HEK293 (cell line): ENCODE data around the gene TFDP1.

ENCODE experiments used
- CTCF ChIA-PET: fragments of 350-600 bp; formaldehyde crosslinking; extraction: SDS; loops from one replicate; lab custom pipeline; 2021; ENCODE audit warnings: antibody characterized with exemption; lab: Yijun Ruan, JAX
- POLR2A ChIA-PET: fragments of 300-600 bp; formaldehyde crosslinking; extraction: SDS; loops from one replicate; lab custom pipeline; 2020; ENCODE audit warnings: antibody characterized with exemption, inconsistent platforms; lab: Yijun Ruan, JAX
- H3K27ac ChIP-seq: fragments of 200-500 bp; sonication (Bioruptor generic); 2 replicates; pipeline ENCODE4 v1.5.1; 2014; ENCODE audit warnings: low read depth, low read length, control low read depth, inconsistent platforms; ENCODE audit errors: extremely low read depth
- H3K36me3 ChIP-seq, 2 experiments: fragments of 200-500 bp in 1 of 2; sonication (Bioruptor generic) in 1 of 2; 1 replicate in 1 of 2; 2 replicates in 1 of 2; pipeline ENCODE4 v1.5.1; 2014 to 2017; ENCODE audit warnings: inconsistent platforms in 2 of 2, low read length in 2 of 2; ENCODE audit not compliant: control insufficient read depth in 2 of 2, insufficient read depth in 1 of 2
- H3K4me1 ChIP-seq: fragments of 200-500 bp; sonication (Bioruptor generic); 2 replicates; pipeline ENCODE4 v1.5.1; 2014; ENCODE audit warnings: mild to moderate bottlenecking, low read length, inconsistent platforms; ENCODE audit not compliant: control insufficient read depth, insufficient read depth
- H3K4me3 ChIP-seq: 2 replicates; pipeline ENCODE4 v1.5.1; 2011; ENCODE audit warnings: low read depth, mild to moderate bottlenecking, control low read depth, low read length, moderate library complexity
- H3K9me3 ChIP-seq: fragments of 200-500 bp; sonication (Bioruptor generic); 2 replicates; pipeline ENCODE4 v1.5.1; 2014; ENCODE audit warnings: low read depth, low read length, inconsistent platforms; ENCODE audit not compliant: control insufficient read depth, insufficient read depth
- BCL11A ChIP-seq: fragments of 450-650 bp; formaldehyde crosslinking; IDR thresholded peaks from 2 replicates; pipeline ENCODE4 v1.5.1; 2016; ENCODE audit warnings: low read depth, missing biosample characterization, missing genetic modification characterization
- GFI1B ChIP-seq: fragments of 450-650 bp; formaldehyde crosslinking; IDR thresholded peaks from 2 replicates; pipeline ENCODE4 v1.5.1; 2016; ENCODE audit warnings: missing biosample characterization, missing genetic modification characterization
- ZNF121 ChIP-seq: fragments of 450-650 bp; formaldehyde crosslinking; IDR thresholded peaks from 2 replicates; pipeline ENCODE4 v1.5.1; 2016; ENCODE audit warnings: missing biosample characterization, missing genetic modification characterization
- ZNF155 ChIP-seq: fragments of 450-650 bp; formaldehyde crosslinking; IDR thresholded peaks from 2 replicates; pipeline ENCODE4 v1.5.1; 2016; ENCODE audit warnings: missing biosample characterization, missing genetic modification characterization
- ZNF211 ChIP-seq: fragments of 450-650 bp; formaldehyde crosslinking; IDR thresholded peaks from 2 replicates; pipeline ENCODE4 v1.5.1; 2016; ENCODE audit warnings: low read depth, missing biosample characterization, missing genetic modification characterization
- ZNF501 ChIP-seq: fragments of 450-650 bp; formaldehyde crosslinking; IDR thresholded peaks from 2 replicates; pipeline ENCODE4 v1.5.1; 2016; ENCODE audit warnings: missing biosample characterization, missing genetic modification characterization
- ZNF510 ChIP-seq: fragments of 450-650 bp; formaldehyde crosslinking; IDR thresholded peaks from 2 replicates; pipeline ENCODE4 v1.5.1; 2018; ENCODE audit warnings: mild to moderate bottlenecking, missing genetic modification characterization, missing biosample characterization; ENCODE audit not compliant: insufficient replicate concordance
- ZNF529 ChIP-seq: fragments of 450-650 bp; formaldehyde crosslinking; IDR thresholded peaks from 2 replicates; pipeline ENCODE4 v1.5.1; 2017; ENCODE audit warnings: missing genetic modification characterization, missing biosample characterization; ENCODE audit not compliant: insufficient replicate concordance
- ZNF558 ChIP-seq: fragments of 450-650 bp; formaldehyde crosslinking; IDR thresholded peaks from 2 replicates; pipeline ENCODE4 v1.5.1; 2016; ENCODE audit warnings: missing biosample characterization, missing genetic modification characterization
- ZNF837 ChIP-seq: fragments of 450-650 bp; formaldehyde crosslinking; IDR thresholded peaks from 2 replicates; pipeline ENCODE4 v1.5.1; 2016; ENCODE audit warnings: missing biosample characterization, missing genetic modification characterization
- ZSCAN16 ChIP-seq: fragments of 450-650 bp; formaldehyde crosslinking; IDR thresholded peaks from 2 replicates; pipeline ENCODE4 v1.5.1; 2016; ENCODE audit warnings: missing biosample characterization, missing genetic modification characterization
- TF ChIP-seq, protein P1 (sequence below): fragments of 450-650 bp; formaldehyde crosslinking; IDR thresholded peaks from 2 replicates; pipeline ENCODE4 v1.5.1; 2017; ENCODE audit warnings: missing biosample characterization, missing genetic modification characterization
- TF ChIP-seq, protein P2 (sequence below): fragments of 450-650 bp; formaldehyde crosslinking; IDR thresholded peaks from 2 replicates; pipeline ENCODE4 v1.5.1; 2016; ENCODE audit warnings: missing biosample characterization, missing genetic modification characterization
- TF ChIP-seq, protein P3 (sequence below): fragments of 450-650 bp; formaldehyde crosslinking; IDR thresholded peaks from 2 replicates; pipeline ENCODE4 v1.5.1; 2016; ENCODE audit warnings: missing biosample characterization, missing genetic modification characterization
- TF ChIP-seq, protein P4 (sequence below): fragments of 450-650 bp; formaldehyde crosslinking; IDR thresholded peaks from 2 replicates; pipeline ENCODE4 v1.5.1; 2016; ENCODE audit warnings: missing biosample characterization, missing genetic modification characterization, low read depth
- TF ChIP-seq, protein P5 (sequence below): fragments of 450-650 bp; formaldehyde crosslinking; IDR thresholded peaks from 2 replicates; pipeline ENCODE4 v1.5.1; 2016; ENCODE audit warnings: missing biosample characterization, missing genetic modification characterization
- TF ChIP-seq, protein P6 (sequence below): fragments of 450-650 bp; formaldehyde crosslinking; IDR thresholded peaks from 2 replicates; pipeline ENCODE4 v1.5.1; 2016; ENCODE audit warnings: missing biosample characterization, missing genetic modification characterization

Gene TFDP1

DNA sequence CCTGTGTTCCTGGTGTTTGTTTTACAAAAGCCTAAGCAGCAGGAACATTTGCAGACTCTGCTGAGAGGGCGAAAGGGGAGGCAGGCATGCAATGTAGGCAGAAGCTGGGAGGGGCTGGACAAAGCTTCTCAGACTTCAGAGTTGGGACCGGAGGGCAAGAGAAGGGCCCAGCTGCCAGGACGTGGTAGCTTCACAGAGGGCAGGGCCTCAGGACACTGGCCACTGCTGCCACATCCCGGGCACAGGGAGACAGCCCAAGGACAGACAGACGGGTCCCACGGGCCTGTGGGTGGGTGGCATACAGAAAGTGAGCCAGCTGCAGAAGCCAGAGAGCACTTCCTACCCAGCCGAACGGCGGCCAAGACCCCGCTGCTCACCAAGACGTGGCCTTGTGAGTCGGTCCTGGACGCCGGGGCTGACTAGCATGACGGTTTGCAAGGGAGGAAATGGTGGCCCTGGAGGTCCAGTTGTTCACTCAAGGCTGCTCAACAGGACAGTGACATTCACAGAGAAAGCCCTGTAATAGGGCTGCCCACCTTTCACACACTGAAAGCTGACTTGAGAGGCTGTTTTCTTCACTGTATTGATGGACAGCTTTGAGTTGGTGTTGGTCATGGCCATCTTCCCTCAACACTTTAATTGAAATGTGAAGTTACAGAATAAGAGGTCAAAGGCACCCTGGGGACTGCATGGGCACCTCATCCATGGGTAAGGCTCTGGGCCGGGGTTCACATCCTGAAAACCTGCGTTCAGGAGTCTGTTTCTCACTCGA lies 23.7 kb upstream of the TFDP1 start:
- Histone ChIP-seq H3K4me1 (no peaks in the 10 kb centered on the region), H3K36me3 (no peaks in the 10 kb centered on the region), H3K9me3 (no peaks in the 10 kb centered on the region), H3K27ac (no peak overlapping the region), H3K4me3 (no peak overlapping the region)
- TF ChIP-seq, protein P1, sequence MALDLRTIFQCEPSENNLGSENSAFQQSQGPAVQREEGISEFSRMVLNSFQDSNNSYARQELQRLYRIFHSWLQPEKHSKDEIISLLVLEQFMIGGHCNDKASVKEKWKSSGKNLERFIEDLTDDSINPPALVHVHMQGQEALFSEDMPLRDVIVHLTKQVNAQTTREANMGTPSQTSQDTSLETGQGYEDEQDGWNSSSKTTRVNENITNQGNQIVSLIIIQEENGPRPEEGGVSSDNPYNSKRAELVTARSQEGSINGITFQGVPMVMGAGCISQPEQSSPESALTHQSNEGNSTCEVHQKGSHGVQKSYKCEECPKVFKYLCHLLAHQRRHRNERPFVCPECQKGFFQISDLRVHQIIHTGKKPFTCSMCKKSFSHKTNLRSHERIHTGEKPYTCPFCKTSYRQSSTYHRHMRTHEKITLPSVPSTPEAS (tag by site-specific recombination) = no peak
- TF ChIP-seq GFI1B (tag by site-specific recombination) (no peak), ZNF510 (tag by site-specific recombination) (no peak), ZNF155 (tag by site-specific recombination) (no peak)
- TF ChIP-seq, protein P2, sequence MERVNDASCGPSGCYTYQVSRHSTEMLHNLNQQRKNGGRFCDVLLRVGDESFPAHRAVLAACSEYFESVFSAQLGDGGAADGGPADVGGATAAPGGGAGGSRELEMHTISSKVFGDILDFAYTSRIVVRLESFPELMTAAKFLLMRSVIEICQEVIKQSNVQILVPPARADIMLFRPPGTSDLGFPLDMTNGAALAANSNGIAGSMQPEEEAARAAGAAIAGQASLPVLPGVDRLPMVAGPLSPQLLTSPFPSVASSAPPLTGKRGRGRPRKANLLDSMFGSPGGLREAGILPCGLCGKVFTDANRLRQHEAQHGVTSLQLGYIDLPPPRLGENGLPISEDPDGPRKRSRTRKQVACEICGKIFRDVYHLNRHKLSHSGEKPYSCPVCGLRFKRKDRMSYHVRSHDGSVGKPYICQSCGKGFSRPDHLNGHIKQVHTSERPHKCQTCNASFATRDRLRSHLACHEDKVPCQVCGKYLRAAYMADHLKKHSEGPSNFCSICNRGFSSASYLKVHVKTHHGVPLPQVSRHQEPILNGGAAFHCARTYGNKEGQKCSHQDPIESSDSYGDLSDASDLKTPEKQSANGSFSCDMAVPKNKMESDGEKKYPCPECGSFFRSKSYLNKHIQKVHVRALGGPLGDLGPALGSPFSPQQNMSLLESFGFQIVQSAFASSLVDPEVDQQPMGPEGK (tag by site-specific recombination) = no peak
- CTCF ChIA-PET = interaction anchor here (0.6 to 2.0 kb wide), 3 partner anchors 19 to 252 kb away, joined by 3 to 5 read pairs (median 3); no protein-coding TSS in a partner anchor
- POLR2A ChIA-PET = no interaction called here

DNA sequence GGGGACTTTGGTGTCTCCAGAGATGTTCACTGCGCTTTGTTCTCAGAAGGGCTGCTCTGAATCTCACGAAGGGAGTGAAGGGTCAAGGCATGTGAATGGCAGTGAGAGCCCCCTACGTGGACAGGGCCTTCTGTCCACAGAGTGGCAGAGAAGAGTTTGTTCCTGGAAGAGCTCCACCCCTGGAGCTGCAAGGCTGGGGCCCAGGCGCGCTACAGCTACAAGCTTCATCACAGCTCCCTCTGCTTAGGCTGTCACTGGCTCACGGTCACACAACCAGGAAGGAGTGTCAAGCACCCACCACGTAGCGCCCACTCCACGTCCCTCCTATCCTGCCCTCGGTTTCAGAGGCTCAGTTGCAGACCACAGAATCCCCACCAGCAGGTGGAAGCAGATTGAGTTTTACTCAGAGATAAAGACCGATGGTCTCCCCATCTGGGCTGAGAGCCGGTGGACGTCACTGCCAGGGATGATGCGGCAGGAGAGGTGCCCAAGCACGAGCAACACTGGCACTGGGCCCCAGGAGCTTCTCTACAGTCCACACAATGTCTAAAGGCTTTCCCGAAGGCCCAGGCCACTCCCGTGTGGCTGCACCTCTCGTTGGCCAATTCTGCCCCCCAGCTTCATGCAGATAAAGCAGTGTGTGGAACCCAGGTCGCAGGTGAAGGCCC lies 23.0 kb upstream of the TFDP1 start:
- no peaks in the 10 kb centered on the region for H3K36me3 ChIP-seq
- no peaks in the 10 kb centered on the region for H3K4me1 ChIP-seq
- ChIA-PET POLR2A (no interaction called here), CTCF (interaction anchor here (0.5 to 2.0 kb wide), 20 partner anchors 12 to 709 kb away, joined by 3 to 10 read pairs (median 3); partner anchors contain the start of genes ADPRHL1 and GRK1)
- no peak overlapping the region for H3K27ac ChIP-seq
- TF ChIP-seq ZNF837 (no peak), ZSCAN16 (tag by site-specific recombination) (no peak), ZNF529 (tag by site-specific recombination) (no peak), ZNF558 (tag by site-specific recombination) (no peak), ZNF211 (no peak), ZNF501 (tag by site-specific recombination) (no peak), ZNF121 (no peak), BCL11A (no peak)
- TF ChIP-seq, protein P3, sequence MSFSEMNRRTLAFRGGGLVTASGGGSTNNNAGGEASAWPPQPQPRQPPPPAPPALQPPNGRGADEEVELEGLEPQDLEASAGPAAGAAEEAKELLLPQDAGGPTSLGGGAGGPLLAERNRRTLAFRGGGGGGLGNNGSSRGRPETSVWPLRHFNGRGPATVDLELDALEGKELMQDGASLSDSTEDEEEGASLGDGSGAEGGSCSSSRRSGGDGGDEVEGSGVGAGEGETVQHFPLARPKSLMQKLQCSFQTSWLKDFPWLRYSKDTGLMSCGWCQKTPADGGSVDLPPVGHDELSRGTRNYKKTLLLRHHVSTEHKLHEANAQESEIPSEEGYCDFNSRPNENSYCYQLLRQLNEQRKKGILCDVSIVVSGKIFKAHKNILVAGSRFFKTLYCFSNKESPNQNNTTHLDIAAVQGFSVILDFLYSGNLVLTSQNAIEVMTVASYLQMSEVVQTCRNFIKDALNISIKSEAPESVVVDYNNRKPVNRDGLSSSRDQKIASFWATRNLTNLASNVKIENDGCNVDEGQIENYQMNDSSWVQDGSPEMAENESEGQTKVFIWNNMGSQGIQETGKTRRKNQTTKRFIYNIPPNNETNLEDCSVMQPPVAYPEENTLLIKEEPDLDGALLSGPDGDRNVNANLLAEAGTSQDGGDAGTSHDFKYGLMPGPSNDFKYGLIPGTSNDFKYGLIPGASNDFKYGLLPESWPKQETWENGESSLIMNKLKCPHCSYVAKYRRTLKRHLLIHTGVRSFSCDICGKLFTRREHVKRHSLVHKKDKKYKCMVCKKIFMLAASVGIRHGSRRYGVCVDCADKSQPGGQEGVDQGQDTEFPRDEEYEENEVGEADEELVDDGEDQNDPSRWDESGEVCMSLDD (tag by site-specific recombination) = no peak
- TF ChIP-seq, protein P4, sequence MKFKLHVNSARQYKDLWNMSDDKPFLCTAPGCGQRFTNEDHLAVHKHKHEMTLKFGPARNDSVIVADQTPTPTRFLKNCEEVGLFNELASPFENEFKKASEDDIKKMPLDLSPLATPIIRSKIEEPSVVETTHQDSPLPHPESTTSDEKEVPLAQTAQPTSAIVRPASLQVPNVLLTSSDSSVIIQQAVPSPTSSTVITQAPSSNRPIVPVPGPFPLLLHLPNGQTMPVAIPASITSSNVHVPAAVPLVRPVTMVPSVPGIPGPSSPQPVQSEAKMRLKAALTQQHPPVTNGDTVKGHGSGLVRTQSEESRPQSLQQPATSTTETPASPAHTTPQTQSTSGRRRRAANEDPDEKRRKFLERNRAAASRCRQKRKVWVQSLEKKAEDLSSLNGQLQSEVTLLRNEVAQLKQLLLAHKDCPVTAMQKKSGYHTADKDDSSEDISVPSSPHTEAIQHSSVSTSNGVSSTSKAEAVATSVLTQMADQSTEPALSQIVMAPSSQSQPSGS = no peak
- TF ChIP-seq, protein P5, sequence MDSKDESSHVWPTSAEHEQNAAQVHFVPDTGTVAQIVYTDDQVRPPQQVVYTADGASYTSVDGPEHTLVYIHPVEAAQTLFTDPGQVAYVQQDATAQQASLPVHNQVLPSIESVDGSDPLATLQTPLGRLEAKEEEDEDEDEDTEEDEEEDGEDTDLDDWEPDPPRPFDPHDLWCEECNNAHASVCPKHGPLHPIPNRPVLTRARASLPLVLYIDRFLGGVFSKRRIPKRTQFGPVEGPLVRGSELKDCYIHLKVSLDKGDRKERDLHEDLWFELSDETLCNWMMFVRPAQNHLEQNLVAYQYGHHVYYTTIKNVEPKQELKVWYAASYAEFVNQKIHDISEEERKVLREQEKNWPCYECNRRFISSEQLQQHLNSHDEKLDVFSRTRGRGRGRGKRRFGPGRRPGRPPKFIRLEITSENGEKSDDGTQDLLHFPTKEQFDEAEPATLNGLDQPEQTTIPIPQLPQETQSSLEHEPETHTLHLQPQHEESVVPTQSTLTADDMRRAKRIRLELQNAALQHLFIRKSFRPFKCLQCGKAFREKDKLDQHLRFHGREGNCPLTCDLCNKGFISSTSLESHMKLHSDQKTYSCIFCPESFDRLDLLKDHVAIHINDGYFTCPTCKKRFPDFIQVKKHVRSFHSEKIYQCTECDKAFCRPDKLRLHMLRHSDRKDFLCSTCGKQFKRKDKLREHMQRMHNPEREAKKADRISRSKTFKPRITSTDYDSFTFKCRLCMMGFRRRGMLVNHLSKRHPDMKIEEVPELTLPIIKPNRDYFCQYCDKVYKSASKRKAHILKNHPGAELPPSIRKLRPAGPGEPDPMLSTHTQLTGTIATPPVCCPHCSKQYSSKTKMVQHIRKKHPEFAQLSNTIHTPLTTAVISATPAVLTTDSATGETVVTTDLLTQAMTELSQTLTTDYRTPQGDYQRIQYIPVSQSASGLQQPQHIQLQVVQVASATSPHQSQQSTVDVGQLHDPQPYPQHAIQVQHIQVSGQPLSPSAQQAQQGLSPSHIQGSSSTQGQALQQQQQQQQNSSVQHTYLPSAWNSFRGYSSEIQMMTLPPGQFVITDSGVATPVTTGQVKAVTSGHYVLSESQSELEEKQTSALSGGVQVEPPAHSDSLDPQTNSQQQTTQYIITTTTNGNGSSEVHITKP (tag by site-specific recombination) = no peak
- TF ChIP-seq, protein P6, sequence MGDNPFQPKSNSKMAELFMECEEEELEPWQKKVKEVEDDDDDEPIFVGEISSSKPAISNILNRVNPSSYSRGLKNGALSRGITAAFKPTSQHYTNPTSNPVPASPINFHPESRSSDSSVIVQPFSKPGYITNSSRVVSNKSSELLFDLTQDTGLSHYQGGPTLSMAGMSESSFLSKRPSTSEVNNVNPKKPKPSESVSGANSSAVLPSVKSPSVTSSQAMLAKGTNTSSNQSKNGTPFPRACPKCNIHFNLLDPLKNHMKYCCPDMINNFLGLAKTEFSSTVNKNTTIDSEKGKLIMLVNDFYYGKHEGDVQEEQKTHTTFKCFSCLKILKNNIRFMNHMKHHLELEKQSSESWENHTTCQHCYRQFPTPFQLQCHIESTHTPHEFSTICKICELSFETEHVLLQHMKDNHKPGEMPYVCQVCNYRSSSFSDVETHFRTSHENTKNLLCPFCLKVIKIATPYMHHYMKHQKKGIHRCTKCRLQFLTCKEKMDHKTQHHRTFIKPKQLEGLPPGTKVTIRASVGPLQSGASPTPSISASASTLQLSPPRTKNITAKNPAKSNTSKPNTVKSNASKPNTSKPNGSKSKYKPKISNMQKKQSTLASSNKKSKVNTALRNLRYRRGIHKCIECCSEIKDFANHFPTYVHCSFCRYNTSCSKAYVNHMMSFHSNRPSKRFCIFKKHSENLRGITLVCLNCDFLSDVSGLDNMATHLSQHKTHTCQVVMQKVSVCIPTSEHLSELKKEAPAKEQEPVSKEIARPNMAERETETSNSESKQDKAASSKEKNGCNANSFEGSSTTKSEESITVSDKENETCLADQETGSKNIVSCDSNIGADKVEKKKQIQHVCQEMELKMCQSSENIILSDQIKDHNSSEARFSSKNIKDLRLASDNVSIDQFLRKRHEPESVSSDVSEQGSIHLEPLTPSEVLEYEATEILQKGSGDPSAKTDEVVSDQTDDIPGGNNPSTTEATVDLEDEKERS (tag by site-specific recombination) = no peak
- H3K4me3 ChIP-seq = no peak overlapping the region
- H3K9me3 ChIP-seq = no peaks in the 10 kb centered on the region
